AG09319 (cell line): ENCODE data around the gene TIGAR.
A peak's percentile ranks its signal among the peaks of the same experiment; 100 is the strongest.

ENCODE experiments used
- DNase-seq: peaks from one replicate; pipeline ENCODE4 v3.0.0-alpha.2; 2010; ENCODE audit warnings: low read depth; ENCODE audit errors: extremely low read depth
- TF ChIP-seq, protein P1 (sequence below): IDR thresholded peaks from 2 replicates; pipeline ENCODE4 v1.5.1; 2011; ENCODE audit warnings: low read depth, mild to moderate bottlenecking, inconsistent platforms, low read length, moderate library complexity

Gene TIGAR

DNA sequence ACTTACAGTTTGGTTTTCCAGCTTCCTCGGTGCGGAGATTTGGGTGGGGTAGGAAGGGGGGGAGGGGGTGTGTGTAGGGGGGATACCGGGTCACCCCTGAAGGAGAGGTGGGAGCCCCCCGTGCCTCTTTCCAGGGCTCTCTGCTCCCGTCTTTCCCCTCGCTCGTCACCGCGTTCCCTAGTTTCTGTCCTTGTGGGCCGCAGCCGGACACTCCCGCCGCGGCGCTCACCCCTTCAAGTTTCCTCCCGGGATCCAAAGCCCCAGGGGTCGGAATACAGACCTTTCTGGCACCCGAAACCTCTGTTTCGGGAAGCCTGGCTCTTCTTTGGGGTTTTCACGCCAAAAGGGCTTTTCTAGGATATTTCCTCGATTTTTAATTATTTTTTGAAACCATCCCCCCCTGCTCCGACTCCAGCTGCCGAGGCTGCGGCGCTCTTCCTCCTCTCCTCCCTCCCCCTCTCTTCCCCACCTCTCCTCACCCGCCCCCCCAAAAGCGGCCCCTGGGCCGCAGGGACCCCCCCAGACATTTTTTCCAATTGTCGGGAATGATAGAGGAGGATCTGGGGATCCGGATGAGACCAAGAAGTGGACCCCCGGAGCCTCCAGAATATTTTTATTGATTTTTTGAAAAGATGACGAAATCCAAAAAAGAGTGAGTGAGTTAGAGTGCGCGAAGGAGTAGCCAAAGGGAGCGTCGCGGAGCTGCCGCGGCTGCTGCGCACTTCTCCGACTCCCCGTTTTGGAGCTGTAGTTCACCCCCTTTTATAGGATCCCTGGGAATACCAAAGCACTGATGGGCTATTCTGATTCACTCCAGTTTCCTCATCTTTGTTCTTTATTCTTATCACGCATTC lies 45.8 kb upstream of the TIGAR start:
- no peak for DNase-seq
- TF ChIP-seq, protein P1, sequence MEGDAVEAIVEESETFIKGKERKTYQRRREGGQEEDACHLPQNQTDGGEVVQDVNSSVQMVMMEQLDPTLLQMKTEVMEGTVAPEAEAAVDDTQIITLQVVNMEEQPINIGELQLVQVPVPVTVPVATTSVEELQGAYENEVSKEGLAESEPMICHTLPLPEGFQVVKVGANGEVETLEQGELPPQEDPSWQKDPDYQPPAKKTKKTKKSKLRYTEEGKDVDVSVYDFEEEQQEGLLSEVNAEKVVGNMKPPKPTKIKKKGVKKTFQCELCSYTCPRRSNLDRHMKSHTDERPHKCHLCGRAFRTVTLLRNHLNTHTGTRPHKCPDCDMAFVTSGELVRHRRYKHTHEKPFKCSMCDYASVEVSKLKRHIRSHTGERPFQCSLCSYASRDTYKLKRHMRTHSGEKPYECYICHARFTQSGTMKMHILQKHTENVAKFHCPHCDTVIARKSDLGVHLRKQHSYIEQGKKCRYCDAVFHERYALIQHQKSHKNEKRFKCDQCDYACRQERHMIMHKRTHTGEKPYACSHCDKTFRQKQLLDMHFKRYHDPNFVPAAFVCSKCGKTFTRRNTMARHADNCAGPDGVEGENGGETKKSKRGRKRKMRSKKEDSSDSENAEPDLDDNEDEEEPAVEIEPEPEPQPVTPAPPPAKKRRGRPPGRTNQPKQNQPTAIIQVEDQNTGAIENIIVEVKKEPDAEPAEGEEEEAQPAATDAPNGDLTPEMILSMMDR, result no peak

DNA sequence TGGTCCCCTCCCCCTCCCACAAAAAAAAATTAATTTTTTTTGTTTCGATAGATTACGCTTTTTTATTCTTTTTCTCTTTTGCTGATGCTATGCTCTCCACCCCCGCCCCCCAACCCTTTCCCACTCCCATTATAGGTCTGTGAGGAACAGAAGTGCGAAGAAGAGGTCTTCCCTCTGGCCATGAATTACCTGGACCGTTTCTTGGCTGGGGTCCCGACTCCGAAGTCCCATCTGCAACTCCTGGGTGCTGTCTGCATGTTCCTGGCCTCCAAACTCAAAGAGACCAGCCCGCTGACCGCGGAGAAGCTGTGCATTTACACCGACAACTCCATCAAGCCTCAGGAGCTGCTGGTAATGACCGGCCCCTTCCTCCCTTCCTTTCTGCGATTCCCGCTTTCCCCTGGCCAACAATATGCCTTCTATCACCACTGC lies 45.1 kb upstream of the TIGAR start:
- no peak for DNase-seq
- TF ChIP-seq, protein P1, result no peak

DNA sequence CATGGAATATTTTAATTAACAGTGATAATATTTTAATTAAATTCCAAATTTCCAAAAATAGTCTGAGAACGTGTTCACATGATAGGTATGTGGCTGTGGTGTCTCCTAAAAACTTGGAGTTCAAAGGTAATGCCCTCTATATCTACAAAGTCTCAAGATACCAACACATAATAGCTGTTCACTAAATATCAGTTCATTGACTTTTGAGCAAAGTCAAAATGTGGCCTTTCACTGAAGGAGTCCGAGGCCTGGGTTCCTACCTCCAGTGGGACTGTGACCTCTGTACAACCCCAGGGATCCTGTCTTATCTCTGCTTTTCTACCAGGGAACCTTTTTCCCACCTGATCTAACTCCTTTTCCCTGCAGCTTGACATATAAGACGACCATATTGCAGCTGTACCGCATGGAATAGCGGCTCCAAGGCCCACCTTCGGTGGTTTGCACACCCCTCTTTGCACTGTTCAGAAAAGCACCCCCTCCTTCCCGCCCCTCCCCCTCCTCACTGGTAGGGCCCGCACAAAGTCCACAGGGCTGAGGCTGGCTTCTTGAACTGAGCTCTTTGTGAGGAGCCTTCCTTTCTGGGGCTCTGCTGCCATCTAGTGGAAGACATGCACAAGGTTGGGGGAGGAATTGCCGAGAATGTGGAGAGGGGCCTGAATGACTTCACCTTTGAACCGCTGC lies 44.3 kb upstream of the TIGAR start:
- peak; percentile 52 for DNase-seq
- TF ChIP-seq, protein P1, result peak; percentile 94

DNA sequence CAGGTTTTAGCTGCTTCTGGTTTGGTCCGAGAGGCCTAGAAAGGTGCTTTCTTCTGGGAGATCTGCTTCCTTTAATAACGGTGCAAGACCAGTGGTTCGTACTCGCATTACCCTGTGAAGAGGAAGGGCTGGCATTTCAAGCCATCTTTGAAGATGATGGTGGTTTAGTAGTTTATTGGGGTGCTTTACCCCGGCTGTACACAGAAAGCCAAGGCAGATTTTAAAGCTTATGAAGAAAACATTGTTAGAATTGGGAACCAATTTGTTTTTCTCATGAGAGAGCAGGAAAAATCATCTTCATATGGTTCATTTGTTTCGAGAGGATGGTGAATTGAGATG lies 43.8 kb upstream of the TIGAR start:
- TF ChIP-seq, protein P1, result no peak

DNA sequence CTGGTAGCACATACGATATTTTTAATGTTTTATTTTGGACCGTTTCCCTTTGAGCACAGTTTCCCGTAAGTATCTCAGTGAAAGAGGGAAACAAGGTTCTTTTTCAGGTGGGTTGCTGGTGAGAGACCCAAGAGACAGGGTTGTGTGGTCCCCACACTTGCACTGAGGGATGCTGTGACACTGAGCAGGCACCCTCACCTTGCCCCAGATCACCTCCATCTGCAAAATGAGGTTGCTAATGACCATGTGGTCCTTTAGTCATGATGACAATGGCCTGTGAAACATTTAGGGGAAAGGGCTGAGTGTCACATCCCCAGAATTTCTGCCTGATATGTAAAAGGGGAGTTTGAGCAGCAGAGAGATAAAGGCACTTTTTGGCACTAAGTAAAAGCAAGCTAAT lies 43.2 kb upstream of the TIGAR start:
- no peak for DNase-seq
- TF ChIP-seq, protein P1, result no peak

More for the DNA sequence above, 43.8 kb upstream of the TIGAR start:
- DNase-seq, result no peak

DNA sequence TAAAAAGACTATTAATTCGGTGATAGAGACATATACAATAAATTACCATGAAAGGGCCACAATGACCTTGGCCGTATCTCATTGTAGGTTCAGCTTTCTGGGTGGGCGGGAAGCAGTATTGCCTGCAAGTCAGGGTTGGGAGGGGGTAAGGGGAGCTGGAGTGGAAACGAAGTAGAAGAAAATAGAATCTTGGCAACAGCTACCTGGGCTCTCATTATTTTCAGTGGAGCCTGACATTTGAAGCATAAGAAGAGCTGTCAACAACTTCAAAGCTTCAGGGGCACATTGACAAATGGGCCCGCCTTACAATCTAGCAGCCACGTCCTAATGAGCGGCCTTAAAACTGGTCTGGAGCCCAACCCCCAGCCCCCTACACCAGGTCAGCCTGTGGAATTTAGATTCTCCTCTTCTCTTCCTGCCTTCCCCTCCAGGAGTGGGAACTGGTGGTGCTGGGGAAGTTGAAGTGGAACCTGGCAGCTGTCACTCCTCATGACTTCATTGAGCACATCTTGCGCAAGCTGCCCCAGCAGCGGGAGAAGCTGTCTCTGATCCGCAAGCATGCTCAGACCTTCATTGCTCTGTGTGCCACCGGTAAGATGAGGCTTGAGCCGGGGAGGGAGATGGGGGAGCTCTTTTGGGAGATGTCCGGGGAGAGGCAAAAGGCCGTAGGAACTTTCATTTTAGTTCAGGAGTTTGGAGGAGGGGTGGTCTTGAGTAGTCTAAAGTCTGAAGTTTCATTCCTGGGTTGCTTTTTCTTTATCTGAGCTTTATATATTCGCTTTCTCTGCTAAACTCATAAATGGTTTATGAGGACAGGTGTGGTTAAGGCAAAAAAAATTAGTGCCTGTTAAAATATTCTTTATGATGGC lies 42.5 kb upstream of the TIGAR start:
- TF ChIP-seq, protein P1, result no peak
- no peak for DNase-seq

DNA sequence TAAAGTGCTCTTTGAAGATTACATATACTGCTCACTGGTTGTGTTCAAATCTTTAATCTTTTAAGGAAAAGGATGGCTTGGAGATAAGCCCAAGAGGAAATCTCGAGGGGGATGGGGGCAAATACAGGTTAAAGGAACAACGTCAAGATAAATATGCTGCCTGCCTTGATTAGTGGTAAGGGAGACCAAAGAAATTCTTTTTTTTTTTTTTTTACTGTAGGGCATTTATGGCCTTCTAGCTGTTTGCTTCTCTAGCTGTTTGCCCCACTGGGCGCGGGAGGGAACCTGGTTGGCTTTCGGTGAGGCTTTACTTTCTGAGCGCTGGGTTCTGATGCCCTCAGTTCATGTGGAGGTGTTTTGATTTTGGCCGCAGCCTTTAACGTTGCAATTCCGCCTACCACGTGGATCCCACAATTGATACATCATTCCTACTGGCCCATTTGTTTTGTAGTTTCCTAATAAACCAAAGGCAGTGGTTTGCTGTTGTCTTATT lies 41.8 kb upstream of the TIGAR start:
- no peak for DNase-seq

More for the DNA sequence above, 41.8 kb upstream of the TIGAR start:
- TF ChIP-seq, protein P1, result no peak
